Amniotic epithelial cell (primary cell): ENCODE results near the gene ZNF248.
A peak's percentile ranks its signal among the peaks of the same experiment; 100 is the strongest.
"Not testable (repeated sequence)": the region's sequence is repeated elsewhere in the genome, so short reads cannot be mapped to it uniquely, and the experiment has no call there.

Experiments
- DNase-seq: peaks from one replicate; pipeline ENCODE4 v3.0.0-alpha.2; 2010; ENCODE audit warnings: low read depth

ZNF248 gene

DNA sequence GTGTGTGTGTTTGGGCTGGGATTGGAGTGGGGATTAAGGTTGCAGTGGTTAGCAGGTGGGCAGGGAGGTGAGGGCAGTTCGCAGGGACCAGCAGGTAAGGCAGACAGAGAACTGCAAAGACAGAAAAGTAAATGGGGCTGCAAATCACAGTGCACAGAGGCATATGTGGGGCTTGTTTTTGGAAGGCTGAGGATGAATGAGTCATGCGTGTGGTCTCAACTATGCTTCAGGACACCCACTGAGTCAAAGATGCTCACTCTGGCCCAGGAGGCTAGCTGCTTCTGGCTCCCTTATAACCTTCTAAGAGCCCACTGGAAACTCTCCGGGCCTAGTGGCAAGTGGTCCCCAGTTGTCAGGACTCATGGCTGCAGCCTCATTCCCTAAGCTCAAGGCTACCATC is 118.2 kb downstream of the ZNF248 start:
- DNase-seq, result no peak

DNA sequence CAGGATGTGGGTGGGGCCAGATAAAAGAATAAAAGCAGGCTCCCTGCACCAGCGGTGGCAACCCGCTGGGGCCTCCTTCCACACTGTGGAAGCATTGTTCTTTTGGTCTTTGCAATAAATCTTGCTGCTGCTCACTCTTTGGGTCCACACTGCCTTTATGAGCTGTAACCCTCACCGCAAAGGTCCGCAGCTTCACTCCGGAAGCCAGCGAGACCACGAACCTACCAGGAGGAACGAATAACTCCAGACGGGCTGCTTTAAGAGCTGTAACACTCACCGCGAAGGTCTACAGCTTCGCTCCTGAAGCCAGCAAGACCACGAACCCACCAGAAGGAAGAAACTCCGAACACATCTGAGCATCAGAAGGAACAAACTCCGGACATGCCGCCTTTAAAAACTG is 119.2 kb downstream of the ZNF248 start:
- not testable (repeated sequence) for DNase-seq

DNA sequence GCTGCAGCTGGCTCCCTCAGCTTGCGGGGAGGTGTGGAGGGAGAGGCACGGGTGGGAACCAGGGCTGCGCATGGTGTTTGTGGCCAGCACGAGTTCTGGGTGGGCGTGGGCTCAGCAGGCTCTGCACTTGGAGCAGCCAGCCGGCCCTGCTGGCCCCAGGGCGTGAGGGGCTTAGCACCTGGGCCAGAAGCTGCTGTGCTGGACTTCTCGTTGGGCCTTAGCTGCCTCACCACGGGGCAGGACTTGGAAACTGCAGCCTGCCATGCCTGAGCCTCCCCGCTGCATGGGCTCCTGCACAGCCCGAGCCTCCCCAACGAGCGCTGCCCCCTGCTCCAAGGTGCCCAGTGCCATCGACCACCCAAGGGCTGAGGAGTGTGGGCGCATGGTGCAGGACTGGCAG is 120.1 kb downstream of the ZNF248 start:
- DNase-seq, result no peak

DNA sequence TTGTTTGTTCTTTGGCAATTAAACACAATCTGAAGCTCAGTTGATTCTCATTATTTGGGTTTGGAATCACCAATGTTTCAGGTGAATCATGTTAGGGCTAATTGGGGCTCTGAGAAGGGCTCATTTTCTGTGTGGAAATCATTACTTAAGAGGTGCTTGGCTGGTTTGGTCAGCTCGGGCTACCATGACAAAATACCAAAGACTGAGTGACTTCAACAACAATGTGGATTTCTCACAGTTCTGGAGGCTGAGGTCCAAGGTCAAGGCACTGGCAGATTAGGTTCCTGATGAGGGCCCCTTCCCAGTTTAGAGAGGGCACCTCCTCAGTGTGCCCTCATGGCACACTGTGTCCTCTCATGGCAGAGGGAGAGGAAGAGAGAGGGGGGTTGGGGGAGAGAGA is 121.3 kb downstream of the ZNF248 start:
- no peak for DNase-seq

DNA sequence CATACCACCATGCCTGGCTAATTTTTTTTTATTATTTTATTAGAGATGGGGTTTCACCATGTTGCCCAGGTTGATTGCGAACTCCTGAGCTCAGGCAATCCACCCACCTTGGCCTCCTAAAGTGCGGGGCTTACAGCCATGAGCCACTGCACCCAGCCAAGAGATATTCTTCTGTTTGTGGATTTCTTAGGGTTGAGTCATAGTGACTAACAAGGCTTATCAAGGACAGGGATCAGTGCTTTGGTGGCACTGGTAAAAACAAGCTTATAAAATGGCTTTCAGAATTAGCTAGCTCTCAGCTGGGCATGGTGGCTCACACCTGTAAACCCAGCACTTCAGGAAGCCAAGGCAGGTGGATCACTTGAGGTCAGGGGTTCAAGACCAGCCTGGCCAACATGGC is 122.4 kb downstream of the ZNF248 start:
- peak; percentile 15 for DNase-seq
